ENCODE measurements around the gene TBC1D4.

The TBC1D4 gene, protein sequence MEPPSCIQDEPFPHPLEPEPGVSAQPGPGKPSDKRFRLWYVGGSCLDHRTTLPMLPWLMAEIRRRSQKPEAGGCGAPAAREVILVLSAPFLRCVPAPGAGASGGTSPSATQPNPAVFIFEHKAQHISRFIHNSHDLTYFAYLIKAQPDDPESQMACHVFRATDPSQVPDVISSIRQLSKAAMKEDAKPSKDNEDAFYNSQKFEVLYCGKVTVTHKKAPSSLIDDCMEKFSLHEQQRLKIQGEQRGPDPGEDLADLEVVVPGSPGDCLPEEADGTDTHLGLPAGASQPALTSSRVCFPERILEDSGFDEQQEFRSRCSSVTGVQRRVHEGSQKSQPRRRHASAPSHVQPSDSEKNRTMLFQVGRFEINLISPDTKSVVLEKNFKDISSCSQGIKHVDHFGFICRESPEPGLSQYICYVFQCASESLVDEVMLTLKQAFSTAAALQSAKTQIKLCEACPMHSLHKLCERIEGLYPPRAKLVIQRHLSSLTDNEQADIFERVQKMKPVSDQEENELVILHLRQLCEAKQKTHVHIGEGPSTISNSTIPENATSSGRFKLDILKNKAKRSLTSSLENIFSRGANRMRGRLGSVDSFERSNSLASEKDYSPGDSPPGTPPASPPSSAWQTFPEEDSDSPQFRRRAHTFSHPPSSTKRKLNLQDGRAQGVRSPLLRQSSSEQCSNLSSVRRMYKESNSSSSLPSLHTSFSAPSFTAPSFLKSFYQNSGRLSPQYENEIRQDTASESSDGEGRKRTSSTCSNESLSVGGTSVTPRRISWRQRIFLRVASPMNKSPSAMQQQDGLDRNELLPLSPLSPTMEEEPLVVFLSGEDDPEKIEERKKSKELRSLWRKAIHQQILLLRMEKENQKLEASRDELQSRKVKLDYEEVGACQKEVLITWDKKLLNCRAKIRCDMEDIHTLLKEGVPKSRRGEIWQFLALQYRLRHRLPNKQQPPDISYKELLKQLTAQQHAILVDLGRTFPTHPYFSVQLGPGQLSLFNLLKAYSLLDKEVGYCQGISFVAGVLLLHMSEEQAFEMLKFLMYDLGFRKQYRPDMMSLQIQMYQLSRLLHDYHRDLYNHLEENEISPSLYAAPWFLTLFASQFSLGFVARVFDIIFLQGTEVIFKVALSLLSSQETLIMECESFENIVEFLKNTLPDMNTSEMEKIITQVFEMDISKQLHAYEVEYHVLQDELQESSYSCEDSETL (N-terminal part only)

DNA sequence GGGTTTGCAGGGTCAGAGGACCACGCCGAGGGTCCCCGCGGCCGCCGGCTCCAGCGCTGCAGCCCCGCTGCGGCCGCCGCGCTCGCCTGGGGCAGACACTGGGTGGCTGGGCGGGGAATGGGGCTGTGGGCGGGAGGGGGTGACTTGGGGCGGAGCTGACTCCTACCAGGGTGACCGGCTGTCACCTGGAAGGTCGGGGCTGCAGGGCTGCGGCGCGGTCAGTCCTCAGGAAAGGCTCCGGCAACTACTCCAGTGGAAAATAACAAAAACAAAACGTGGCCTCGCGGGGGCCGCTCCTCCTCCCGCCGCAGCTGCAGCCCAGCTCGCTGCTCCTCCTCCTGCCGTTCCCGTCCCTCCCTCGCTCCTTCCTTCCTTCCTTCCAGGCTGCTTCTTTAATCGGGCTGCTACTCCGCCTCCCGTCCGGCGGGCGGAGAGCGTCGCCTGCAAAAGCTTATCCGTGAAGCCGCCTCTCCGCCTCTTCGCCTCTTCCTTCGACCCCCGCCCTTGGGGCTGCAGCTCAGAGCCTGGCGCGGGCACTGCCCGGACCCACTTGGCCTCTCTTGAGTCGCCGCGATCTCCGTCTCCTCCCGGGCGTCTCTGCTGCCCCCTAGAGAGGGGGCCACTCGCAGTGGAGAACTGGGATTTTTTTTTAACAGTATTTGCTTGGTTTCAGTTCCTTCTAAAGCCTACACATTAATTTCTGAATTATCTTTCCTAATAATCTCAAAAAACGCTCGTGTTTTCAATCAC is at the start of gene TBC1D4:
TSS of gene TBC1D4 (minus strand) at position 100 of the 750 bp plus-strand sequence. CDS start 402 bp downstream, outside the sequence.
- peak; percentile 76 for DNase-seq (ENCODE audit: low spot score)

DNA sequence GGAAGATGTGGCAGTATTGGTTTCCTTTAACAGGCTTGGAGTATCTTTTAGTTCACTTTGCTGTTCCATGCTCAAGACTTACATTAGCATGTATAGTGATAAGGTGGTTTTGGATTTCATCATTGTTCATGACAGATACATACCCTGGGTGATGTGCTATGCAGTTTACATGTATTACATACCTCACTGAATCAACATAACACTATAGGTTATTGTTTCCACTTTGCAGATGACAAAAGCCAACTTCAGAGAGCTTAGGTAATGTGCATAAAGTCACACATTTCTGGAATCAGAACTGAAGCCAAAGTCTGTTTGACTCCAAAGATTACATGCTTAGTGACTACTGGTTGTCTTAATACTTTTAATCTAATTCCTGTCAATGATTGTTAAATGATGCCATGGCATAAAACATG is 48.6 kb upstream of the TBC1D4 start:
- DNase-seq (ENCODE audit: low spot score) = no peak

DNA sequence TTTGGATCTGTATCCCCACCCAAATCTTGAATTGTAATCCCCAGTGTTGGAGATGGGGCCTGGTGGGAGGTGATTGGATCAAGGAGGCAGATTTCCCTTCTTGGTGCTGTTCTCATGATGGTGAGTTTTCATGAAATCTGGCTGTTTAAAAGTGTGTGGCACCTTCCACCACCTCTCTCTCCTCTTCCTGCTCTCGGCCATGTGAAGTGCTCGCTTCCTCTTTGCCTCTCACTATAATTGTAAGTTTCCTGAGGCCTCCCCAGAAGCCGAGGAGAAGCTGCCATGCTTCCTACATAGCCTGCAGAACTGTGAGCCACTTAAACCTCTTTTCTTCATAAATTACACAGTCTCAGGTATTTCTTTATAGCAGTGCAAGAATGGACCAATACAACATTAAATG is 40.0 kb upstream of the TBC1D4 start:
- DNase-seq (ENCODE audit: low spot score) = no peak

DNA sequence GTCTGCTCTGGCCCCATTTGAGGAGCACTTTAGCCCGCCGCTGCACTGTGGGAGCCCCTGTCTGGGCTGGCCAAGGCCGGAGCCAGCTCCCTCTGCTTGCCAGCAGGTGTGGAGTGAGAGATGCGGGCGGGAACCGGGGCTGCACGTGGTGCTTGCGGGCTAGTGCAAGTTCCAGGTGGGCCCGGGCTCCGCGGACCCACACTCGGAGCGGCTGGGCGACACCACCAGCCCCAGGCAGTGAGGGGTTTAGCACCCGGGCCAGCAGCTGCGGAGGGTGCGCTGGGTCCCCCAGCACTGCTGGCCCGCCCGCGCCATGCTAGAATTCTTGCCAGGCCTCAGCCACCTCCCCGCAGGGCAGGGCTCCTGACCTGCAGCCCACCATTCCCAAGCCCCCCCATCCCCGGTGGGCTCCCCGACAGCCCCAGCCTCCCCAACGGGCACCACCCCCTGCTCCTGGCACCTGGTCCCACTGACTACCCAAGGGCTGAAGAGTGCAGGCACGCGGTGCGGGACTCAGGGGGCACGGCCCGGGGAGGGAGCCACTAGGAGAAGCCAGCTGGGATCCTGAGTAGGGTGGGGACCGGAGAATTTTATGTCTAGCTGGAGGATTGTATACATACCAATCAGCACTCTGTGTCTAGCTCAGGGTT is 36.6 kb upstream of the TBC1D4 start:
- DNase-seq (ENCODE audit: low spot score) = no peak

DNA sequence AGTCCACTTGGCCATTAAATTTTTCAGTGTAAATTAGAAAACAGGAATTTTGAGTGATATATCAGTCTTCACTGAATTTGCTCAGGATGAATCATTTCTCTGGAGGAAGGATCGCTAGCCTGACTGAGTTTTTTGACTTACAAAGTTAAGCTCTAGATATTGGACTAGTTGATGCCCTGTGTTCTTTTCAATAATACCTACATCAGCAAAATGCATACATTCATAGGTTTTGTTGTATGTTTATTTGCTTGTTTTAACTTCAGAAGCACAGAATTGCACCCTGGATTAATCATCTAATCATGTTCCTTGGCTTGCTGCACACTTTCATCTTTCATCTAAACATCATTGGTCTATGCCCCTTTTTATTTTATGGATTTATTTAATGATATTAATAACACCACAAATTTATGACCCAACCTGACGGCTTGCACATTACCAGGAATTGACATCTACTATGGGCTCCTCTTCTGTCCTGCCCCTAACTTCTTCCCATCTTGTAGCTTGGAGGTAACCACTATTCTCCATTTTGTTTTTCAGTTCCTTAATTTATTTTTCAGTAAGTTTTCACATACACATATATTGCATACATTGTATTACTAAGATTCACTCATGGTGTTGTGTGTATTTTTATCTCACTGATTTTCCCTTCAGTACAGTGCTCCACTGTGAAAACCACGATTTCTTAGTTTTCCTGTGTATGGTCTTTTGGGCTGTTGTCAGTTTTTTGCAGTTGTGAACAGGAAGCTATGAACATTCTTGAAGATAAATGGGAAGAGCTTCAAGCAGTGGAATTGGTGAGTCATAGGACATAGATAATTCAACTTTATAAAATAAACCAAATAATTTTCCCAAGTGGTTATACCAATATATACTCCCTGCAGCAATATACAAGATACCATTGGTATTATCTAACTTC is 32.4 kb upstream of the TBC1D4 start:
- DNase-seq (ENCODE audit: low spot score) = no peak

DNA sequence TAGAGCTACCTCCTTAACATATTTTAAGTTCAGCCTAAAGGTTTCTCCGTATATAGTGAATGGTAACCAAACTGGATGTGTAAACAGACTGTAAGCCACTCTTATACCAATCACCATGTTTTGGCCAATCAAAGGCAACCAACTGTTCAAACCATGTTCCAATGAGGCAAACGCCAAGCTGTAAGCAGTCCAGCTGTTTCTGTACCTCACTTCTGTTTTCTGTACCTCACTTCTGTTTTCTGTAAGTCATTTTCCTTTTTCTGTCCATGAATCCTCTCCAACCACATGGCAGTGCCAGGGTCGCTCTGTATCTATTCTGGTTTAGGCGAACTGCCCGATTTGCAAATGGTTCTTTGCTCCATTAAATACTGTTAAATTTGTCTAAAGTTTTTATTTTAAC is 31.3 kb upstream of the TBC1D4 start:
- DNase-seq (ENCODE audit: low spot score) = no peak

DNA sequence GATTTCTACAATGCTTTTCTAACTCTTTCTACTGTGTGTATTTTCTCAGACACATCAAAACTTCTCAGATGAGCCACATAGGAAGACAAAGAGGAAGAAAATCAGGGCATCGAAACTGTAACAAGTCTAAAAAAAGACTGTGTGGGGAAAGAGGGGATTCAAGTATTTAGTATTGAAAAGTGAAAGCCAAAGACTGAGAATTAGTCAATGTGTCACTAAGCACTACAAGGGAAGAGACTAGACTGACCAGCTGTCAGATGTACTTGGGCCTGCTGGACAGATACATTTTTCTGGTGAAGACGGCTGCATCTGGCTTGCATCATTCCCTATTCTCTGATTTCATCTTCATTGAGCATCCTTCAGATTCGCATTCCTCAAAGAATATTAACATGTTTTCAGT is 30.3 kb upstream of the TBC1D4 start:
- no peak for DNase-seq (ENCODE audit: low spot score)

DNA sequence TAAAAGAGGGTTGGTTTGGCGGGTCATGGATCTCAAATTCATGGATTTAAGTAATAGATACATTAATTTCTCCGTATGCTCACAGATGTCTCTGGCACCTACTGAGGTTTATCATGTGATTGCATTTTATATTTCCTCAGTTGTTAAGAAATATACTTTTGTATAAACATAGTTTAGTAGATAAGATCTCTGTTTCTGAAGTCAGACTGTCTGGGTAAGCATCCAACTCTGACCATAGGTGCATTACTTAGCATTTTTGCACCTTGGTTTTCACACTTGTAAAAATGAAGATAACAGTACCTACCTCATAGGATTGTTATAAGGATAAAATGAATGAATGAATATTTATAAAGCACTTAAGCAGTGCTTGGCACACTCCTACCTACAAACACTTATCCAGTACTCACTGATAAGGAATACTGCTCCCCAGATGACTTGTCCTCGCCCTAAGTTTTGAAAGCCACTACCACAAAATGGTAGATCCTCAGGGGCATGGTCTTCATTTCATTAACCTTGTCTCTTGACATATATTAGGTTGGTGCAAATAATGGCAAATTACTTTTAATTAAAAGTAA is 29.2 kb upstream of the TBC1D4 start:
- no peak for DNase-seq (ENCODE audit: low spot score)

DNA sequence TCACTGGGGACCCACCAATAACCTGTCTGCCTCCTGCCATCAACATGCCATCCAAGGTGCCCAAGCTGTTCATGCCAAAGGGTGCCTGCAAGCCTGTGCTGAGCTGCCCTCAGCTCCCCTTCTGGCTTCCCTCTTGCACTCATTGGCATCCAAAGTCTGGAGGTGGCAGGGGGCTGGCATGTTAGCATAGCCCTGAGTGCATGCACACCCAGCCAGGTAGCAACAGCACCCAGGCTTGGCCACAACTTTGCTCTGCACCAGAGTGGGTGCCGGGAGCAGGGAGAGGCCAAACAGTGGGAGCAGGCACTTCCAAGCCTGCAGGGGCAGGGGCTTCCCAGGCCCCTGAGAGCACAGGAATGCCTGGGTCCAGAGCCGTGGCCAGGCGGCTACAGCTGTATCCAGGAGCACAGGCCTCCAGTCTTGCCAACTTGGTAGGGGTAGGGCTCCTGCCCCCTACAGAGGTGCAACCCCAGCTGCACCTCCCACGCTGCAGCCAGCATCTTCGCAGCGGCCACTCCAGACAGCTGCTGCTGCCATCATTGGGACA is 26.1 kb upstream of the TBC1D4 start:
- DNase-seq (ENCODE audit: low spot score) = no peak

DNA sequence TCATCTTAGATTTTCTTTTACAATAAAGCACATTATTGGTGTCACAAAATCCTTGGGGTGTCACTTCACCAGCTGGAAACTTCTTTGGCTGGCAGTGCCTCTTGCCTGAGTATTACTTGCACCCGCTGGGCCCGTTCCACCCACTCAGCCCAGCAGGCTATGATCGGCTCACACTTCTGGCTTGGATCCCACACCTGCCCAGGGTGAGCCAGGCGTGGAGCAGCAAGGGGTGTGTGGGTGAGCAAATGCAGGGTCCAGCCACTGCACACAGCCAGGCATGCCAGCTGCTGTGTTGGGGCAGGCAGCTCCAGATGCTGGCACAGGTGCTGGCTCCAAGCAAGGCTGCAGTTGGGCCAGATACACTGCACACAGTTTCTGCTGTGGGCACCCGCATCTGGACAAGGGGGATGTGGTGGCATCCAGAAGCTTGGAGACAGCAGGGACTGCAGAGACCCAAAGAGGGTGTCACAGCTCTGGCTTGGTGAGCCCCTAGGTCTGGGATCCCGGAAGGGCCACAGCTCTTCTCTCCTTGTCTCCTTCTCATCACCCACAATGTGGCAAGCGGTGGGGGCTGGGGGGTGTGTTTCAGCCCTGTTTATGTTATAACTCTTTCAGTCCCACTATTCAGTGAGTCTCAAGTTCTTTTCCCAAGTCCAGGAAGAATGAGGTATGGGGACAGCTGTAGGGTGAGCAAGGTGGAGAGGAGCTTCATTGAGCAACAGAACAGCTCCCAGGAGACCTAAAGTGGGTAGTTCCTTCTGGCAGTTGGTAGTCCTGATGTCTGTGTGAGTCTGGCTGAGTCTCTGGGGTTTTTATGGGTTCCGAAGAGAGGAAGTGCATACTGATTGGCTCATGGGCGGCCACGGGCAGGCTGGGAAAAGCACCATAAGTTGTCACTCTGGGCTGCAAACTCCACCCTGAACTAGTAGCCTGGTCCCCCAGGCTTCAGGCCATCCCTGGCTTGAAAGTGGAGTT is 25.3 kb upstream of the TBC1D4 start:
- no peak for DNase-seq (ENCODE audit: low spot score)

DNA sequence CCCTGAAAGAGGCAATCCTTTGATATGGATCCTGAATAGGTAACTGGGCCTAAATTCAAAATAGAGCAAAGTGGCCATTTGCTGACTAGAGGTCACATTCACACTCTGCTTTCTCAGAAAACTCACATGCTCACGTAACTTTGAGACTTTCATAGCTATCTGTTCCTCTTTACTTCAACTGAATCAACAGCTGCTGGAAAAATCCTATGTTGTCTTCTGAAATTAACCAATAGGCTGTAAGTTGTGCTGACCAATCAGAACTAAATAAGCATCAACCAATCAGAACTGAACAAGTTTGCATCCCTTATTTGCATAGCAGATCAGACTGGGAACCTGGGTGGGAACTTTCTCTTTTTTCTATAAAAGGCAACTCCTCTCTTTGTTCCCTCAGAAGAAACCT is 24.0 kb upstream of the TBC1D4 start:
- no peak for DNase-seq (ENCODE audit: low spot score)

DNA sequence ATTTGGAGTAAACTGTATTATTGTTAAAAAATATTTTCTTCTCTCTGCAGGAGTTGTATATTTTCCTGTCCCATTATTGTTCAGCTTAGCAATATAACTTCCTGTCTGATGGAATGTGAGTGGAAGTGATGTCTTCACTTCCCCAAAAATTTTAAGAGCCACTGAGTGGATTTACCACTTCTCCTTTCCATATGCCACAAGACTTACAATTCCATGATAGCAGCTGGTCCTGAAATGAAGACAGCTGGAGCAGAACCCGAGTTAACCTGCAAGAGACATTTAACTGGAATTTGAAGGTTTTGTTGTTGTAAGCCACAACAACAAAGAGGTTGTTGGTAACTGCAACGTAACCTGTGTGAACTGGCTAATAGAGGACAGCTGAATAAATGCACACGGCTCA is 23.4 kb upstream of the TBC1D4 start:
- no peak for DNase-seq (ENCODE audit: low spot score)

DNA sequence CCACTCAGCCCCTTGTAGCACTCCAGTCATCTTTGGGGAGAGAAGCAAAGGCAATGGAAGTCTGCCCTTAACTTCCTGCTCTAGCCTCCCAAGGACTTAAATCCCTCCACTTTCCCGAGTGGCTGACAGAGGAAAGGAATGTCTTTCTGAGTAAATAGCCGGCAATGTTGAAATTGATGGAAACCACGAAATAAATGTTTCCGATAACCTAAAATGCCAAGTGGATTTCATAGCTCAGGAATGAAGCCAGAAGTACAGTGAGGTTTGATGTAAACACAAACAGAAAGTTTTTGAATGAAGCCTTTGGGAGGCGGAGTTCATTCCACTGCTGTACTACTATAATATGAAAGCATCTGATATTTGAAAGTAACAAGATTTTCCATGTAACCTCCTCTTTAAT is 14.0 kb upstream of the TBC1D4 start:
- peak; percentile 56 for DNase-seq (ENCODE audit: low spot score)

DNA sequence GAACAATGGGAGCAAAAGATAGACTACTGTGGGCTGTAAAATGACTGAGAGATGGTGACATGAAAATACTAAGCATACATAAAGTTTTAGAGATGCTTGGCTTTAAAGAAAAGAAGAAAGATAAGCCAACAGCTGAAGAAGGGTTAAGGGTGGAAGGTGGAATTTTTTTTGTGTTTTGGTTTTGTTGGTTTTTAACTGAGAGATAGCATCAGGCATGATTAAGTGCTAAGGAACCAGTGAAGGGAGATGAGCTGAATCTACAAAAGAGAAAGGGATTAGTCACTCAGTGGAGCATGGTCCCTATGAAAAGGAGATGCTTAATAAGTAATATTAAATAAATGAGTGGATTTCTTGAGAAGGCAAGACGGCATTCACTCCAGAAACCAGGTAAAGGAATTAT is 12.5 kb upstream of the TBC1D4 start:
- DNase-seq (ENCODE audit: low spot score) = no peak

DNA sequence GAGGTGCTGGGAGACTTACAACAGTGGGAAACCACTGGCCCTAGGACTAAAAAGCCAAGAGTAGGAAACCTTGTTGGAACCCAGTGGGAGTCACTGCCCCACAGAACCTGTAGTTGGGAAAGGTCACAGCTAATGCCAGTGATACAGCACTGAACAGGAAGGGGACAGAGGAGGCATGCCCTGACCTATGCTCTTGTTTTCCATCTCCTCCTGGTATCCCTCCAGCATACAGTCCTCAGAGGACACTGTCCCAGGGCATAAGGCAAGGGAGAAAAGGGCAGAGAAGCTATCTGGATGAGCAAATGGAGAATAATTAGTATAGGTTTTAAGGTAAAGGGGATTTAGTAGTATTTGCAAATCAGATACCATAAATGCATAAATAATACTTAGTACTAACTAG is 11.2 kb upstream of the TBC1D4 start:
- no peak for DNase-seq (ENCODE audit: low spot score)

DNA sequence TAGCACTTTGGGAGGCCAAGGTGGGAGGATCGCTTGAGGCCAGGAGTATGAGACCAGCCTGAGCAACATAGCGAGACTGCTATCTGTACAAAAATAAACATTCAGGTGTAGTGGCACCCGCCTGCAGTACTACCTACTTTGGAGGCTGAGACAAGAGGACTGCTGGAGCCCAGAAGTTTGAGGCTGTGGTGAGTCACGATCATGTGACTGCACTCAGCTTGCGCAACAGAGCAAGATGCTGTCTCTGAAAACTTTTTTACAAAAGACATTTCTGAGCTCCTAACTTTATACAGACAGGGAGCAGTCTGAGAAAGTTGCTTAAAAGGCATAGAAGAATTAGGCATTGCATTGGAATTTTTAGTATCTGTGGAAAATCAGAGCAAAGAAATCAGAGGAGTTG is 10.4 kb upstream of the TBC1D4 start:
- DNase-seq (ENCODE audit: low spot score) = no peak

DNA sequence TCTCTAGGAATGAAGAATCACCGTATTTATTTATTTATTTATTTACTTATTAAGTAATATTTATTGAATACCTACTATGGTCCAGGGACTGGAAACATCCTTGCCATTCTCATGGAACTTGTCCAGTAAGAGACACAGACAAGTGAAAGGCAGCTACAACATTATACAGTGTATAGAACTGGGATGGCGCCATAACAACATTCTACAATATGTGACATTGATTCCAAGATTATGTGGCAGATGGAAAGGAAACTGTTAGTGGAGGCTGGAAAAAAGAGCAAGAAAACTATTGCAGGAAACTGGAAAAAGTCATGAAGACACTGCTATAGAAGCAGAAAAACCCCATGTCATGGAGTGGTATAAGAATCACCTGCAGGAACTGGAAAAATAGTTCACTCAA is 9.4 kb upstream of the TBC1D4 start:
- DNase-seq (ENCODE audit: low spot score) = no peak
